HG02981 (cell line): ENCODE data around the gene P2RX2.

Source experiments
- ATAC-seq: cut with Tn5 transposase; IDR thresholded peaks from one replicate; pipeline ENCODE4 v1.9.1; 2021; ENCODE audit warnings: mild to moderate bottlenecking, moderate library complexity; ENCODE audit not compliant: unreplicated experiment

The P2RX2 gene

DNA sequence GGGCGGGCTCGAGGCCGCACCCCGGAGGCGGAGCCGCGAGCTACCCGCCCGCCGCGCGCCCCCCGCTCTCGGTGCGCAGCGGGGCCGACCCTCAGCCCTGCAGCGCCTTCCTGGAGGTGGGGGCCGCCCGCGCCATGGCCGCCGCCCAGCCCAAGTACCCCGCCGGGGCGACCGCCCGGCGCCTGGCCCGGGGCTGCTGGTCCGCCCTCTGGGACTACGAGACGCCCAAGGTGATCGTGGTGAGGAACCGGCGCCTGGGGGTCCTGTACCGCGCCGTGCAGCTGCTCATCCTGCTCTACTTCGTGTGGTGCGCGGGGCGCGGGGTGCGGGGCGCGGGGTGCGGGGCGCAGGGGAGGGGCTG, at the start of gene P2RX2:
Gene P2RX2, plus strand, starts transcription at position 94 of the 361 bp plus-strand sequence. Its CDS starts 41 bp downstream, at position 135.
- no peak for ATAC-seq

DNA sequence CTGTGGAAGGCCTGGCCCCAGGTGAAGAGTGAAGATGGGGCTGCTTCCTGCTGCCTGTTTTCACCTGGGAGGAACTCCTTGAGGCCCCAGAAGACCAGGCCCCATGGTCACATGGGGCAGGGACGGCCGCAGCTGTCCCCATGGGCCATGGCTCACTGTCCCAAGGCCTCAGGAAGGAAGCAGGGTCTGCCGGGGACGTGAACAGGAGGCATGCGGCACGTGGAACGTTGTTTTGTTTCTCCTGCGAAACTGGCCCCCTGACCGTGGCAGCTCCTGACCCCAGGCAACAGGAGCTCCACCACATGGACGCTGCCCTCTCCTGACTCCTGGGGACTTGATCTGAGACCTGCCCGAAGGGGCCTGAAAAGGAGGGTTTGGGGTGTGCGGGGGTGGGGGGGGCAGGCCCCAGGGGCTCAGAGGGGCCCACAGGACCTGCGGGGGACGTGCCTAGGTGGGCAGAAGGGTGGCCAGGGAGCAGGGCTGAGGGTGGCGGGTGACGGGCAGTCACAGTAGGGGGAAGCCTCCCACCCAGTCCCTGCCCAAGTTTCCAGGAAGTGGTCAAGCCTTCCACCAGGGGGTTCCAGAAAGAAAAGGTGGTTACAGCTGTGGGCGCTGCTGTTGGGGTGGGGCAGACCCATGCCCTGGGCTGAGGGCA, 49.6 kb upstream of the P2RX2 start:
- no peak for ATAC-seq

DNA sequence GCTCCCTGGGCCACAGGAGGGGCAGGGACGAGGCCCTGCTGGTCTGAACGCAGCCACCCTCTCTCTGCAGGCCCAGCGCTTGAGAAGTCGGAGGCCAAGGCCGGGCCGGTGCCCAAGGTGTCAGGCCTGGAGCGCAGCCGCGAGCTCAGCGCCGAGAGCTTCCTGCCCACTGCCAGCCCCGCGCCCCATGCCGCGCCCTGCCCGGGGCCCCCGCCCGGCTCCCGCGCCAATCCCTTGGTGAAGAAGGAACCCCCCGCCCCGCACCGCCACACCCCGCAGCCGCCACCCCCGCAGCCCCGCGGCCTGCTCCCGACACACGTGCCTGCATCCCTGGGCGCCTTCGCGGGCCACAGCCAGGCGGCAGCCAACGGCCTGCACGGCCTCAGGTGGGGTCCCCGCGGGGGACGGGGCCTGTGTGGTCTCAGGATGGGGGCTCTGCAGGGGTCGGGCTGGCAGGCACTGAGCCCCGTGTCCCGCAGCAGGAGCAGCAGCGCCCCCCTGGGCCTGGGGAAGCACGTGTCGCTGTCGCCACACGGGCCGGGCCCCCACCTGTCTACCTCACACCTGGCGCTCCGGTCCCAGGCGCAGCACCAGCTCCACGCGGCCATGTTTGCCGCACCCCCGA, 48.6 kb upstream of the P2RX2 start:
- no peak for ATAC-seq

DNA sequence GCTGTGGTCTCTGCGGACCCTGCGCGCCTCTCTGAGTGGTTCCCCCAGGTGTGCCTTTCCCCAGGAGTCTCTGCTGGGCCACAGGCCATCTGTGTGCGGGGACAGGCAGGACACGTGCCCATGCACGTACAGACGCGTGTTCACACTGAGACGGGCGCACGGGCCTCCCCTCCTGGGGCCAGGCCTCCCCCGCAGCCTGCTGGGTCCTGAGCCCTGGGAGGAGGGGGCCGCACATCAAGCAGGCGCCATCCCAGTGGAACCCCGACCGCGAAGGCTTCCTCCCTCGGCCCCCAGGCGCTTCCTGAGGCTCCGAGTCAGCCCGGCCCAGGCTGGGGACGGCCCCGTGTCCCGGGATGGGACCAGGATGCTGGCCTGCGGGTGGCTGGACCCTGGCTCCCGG, 47.9 kb upstream of the P2RX2 start:
- no peak for ATAC-seq

DNA sequence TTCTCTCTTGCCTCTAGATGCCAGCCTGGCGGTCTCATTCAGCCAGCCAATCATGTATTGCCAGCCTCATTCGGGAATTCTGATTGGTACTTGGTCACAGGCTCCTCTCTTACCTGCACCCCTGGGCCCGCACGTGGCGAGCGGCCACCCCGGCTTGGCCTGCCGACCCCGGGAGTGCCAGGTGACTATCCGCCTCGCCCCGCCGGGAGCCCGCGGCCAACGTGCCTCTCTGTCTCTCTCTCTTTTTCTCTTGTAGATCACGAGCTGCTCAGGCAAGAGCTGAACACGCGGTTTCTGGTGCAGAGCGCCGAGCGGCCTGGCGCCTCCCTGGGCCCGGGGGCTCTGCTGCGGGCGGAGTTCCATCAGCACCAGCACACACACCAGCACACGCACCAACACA, 47.5 kb upstream of the P2RX2 start:
- ATAC-seq = no peak

DNA sequence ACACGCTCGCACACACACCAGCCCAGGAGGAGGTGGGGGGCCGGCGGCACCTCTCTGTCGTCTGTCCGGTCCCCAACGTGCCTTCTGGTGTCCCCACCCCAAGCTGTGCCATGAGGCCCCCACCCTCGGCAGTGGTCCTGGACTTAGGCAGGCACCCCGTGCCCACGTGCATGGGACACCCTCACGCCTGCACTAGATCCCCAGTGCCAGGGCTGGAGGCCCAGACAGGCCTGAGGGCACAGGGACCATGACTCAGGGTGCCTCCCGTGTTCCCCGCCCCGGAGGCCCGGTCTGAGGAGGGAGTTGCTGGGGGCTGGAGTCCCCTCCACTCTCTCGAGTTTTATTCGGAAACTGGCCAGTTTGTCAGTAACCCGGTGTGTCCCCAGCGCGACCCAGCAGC, 47.0 kb upstream of the P2RX2 start:
- no peak for ATAC-seq

DNA sequence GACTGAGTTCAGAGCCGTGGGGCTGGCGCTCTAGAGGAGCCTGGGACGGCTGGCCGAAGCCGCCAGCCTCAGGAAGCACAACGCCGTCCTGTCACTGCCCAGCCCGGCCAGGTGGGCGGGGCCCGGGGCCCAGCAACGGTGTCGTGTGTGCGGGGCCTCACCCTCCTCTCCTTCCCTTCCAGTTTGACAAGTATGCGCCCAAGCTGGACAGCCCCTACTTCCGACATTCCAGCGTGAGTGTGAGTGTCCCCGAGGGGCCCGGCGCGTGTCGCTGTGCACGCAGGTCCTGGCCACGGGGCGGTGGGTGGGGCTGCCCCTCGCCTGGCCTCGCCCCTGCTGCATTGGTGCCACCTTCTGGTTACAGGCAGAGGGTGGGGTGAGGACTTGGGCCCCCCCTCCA, 46.5 kb upstream of the P2RX2 start:
- no peak for ATAC-seq

DNA sequence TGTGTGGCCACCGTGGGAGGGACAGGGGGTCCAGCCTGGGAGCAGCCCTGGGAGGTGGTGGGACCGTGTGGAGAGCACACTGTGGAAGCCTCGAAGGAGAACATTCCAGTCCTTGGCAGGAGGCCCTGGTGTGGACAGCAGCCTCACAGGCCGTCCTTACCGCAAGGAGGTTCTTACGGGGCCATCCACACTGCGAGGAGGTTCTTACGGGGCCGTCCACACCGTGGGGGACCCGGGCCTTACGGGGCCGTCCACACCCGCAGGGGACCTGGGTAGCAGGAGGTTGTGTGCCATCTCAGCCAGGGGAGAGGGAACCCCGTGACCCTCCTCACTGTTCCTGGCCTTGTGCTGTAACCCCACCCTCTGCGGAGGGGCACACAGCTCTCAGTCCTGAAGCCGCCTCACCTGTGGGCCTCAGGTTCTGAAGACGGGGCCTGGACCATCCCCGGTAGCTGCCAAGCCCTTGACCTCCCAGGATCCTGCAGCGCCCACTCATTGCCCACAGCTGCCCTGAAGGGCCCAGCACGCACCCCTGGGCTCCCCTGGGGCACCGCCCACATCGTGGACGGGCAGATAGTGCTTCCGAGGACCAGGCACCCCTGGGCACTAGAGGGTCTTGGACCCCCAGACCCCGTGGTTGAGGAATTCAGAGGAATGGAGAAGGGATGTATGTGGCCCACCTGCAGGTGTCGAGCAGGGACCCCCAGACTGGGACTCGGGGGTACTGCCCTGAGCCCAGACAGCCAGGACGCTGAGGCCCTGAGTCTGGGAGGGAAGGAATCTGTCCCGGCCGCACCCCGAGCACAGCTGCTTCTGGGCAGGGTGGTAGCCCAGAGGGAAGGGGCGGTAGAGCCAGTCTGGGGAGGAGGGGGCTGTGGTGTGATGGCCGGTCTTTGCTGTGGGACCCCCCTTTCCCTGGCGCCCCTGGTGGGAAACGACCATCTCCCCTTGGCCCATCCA, 45.5 kb upstream of the P2RX2 start:
- ATAC-seq = no peak

DNA sequence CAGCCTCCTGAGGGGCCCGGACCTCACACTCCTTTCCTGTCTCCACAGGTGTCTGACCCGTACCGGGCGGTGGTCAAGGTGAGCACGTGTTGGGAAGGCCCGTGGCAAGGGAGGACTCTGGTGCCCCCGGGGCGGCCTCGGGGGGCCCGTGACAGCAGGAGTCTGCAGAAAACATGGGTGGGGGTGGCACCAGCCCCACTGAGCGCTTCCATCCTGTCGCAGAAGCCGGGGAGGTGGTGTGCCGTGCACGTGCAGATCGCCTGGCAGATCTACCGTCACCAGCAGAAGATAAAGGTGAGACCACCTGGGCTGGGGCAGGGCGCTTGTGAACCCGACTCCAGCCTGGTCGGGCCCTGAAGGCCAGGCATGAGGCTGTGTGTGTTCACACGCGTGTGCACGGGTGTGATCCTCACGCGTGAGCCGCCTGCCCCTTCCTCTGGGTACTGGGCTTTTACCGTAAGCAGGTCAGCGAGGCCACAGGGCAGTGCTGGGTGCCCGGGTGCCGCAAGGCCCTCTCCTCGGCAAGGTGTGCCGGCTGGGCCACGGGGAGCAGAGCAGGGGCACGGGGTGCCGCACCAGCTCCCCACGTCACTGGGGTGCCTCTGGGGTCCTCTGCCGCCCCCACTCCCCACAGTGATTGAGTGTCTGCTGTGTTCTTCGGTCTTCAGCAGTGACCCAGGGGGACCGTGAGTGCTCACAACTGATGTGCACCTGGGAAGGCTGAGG, 44.1 kb upstream of the P2RX2 start:
- ATAC-seq = no peak

DNA sequence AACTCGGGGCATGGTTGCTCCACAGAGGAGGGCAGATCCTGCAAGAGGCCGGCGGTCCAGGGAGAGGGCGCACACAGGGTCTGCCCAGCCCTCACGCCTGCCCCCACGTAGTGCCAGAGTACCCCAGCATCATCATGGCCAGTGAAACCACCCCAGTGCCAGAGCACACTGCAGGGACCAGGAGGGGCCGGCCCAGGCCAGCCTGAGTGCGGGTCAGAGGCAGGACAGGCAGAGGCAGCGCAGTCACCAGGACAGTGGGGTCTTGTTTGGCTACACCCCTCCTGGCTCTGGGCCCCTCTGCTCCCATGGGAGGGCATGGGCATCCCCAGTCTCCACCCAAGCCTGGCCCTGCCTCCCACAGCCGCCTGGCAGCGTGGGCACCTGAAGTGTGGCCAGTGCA, 42.9 kb upstream of the P2RX2 start:
- no peak for ATAC-seq

DNA sequence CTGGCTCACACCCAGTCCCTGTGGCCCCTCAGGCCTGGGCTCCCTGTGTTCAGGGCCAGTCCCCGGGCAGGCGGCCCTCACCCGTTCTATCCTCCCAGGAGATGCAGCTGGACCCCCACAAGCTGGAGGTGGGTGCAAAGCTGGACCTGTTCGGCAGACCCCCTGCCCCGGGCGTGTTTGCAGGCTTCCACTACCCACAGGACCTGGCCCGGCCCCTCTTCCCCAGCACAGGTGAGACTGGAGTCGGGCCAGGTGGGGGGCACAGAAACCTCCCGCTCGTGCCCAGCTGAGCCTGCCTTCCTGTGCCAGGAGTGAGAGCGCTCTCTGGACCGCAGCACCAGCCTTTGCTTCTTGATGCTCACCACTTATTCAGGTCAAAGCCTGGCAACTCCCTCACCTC, 41.9 kb upstream of the P2RX2 start:
- no peak for ATAC-seq

DNA sequence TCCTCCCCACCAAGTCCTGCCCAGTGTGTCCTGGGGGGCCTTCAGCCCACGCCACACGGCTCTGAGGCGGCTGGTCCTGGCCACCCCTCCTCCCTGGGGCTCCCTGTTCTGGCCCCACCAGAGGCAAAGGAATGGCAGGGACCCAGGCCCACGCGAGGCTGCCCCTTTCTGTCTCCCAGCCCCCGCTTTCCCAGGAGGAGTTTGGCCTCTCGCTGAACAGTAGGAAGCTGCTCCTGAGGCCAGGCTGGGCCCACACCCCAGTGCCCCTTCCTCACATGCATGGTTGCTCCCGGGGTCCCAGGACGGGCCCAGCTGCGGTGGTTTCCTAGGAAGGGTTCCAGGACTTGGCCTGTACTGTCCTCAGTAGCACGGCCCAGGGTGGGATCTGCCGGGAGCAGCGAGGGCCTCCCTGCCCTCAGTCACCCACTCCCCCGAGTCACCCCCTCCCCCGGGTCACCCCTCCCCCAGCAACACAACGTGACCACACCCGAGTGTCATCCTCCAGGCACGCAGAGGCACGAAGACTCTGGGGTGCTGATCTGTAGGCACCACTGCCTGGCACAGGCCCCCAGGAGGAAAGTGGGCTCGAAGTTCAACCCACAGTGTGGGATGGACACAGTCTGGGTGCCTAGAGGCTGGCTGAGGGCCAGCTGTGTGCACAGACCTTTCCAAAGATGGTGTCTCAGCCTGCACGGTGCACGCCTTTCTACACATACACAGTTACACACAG, 41.2 kb upstream of the P2RX2 start:
- ATAC-seq = no peak

DNA sequence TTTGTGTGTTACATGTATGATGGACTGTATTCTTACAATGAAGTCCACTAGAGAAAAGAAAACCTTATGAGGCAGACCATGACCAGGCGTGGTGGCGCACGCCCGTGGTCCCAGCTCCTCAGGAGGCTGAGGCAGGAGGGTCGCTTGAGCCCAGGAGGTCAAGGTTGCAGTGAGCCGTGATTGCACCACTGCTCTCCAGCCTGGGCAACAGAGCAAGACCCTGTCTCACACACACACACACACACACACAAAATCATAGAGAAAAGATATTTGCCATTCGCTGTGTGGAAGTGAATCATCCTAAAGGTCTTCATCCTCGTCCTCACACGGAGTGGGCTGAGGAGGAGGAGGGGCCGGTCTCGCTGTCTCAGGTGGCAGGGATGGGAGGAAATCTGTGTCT, 40.5 kb upstream of the P2RX2 start:
- no peak for ATAC-seq

DNA sequence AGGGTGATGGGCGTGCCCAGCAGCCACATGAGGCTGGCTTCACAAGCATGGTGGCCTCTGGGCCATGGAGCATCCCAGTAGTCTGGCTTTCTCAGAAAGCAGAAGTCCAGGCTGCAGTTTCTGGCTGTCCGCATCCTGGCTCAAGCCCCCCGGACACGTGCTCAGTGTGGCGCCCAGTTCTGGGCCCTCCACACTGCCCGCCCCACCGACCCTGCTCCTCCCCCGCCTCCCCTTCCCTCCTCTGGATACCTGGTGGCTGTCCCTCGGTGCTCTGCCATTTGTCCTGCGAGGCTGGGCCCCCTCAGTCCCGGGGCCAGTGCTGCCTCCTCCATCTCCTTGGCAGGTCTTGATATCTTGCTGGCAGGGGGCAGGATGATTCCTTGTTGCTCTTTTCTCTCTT, 39.8 kb upstream of the P2RX2 start:
- no peak for ATAC-seq

DNA sequence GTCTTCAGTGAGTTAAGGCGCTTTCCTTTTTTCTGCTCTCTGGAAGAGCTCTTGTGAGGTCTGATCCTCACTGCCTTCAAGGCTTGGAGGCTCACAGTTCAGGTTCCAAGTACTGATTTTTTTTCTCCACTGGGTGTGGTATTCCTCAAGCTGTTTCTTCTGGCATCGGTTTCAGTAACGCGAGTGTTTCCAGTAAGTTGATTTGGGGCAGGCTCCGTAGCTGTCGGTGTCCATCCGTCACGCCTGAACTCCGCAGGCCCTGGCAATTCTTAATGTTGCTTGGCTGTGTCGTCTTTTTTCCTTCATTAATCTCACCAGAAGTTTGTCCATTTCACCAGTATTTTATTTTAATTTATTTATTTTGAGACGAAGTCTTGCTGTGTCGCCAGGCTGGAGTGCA, 38.8 kb upstream of the P2RX2 start:
- no peak for ATAC-seq

DNA sequence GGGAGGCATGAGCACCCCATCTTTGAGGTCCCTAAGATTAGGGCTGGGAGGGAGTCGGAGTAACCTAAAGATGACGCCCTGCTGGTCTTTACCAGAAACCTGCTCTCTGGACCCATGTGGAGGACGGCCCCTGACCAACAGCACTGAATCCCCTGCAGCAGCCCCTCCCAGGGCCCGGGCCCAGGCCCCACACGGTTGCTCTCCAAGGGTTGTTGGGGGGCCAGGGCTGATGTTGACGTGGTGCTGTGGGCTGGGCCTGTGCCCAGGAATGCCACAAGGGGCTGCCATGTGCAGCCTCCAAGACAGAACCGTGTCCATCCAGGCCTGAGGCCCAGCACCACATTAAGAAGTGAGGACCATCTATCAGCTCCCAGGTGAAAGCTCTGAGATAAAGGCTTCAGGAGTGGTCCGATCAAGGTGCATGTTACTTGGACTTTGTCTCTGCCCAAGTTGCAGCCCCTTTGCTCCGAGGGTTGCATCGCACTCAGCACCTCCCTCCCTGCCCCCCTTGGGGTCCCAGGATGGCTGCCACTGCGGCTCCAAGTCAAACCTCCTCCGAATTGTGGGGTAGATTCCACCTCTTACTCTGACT, 37.8 kb upstream of the P2RX2 start:
- no peak for ATAC-seq

DNA sequence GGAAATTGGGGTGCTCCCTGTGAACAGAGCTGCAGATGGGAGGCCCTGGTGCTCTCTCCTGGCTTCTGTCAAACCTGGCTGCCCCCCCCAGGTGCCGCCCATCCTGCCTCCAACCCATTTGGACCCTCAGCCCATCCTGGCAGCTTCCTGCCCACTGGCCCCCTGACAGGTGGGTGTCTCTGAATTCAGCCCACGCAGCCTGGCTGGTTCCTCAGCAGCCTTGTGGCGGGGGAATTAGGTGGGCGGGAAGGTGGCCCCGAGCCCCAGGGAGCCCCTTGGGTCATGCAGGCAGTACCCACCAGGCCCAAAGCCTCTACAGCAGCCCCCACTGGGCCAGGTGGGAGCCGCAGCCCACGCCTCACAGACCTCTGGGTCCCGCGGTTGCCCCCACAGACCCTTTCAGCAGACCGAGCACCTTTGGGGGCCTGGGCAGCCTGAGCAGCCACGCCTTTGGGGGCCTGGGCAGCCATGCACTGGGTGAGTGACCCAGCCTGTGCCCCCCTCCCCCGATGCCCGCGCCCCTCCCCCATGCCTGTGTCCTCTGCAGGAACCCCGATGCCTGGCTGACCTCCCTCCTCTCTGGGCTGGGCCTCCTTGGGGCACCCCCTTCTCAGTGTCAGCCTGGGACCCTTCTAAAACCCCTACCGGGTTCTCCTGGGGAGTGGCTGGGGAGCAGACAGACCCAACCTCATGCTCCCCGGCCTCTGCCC, 37.1 kb upstream of the P2RX2 start:
- ATAC-seq = no peak

DNA sequence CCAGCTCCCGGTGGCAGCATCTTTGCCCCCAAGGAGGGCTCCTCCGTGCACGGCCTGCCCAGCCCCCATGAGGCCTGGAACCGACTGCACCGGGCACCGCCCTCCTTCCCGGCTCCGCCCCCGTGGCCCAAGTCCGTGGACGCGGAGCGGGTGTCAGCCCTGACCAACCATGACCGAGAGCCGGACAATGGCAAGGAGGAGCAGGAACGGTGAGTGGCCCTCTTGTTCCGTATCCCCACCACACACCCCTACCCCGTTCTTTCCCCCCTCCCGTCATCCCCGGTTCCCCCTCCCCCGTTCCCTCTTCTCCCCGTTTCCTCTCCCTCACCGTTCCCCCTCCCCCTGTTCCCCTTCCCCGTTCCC, 36.5 kb upstream of the P2RX2 start:
- ATAC-seq = no peak

DNA sequence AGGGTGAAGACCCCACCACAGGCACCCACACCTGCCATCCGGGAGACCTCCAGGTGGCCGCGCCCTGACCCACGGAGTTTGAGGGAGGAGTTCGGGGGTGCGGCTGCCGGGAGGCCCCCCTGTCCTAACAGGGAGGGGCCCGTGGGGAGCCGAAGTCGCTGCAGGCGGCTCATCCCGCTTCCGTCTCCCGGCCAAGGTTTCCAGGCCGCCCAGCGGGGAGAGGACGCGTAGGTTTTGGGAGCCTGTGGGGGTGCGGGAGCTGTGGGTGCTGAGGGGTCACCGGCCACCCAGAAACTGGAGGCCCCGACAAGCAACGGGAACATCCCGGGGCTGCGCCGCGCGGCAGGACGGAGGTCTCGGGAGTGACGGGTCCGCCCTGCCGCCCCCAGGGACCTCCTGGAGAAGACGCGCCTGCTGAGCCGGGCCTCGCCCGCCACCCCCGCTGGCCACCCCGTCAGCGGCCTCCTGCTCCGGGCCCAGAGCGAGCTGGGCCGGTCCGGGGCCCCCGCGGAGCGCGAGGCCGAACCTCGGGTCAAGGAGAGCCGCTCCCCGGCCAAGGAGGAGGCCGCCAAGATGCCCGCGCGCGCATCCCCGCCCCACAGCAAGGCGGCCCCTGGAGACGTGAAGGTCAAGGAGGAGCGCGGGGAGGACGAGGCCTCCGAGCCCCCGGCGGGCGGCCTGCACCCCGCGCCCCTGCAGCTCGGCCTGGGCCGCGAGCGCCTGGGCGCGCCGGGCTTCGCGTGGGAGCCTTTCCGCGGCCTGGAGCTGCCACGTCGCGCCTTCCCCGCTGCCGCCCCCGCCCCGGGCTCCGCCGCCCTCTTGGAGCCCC, 35.8 kb upstream of the P2RX2 start:
- no peak for ATAC-seq
